ENCODE measurements around the gene PIP5KL1.

Gene PIP5KL1

GRCh38 chr9:127873223-127873691 lies 57.3 kb downstream of the PIP5KL1 start:
- no peak for DNase-seq (ENCODE audit: low read depth)

- no peak for DNase-seq (ENCODE audit: low read depth)
Measured at GRCh38 chr9:127872369-127873222, 58.0 kb downstream of the PIP5KL1 start.

GRCh38 chr9:127871531-127871930 lies 59.0 kb downstream of the PIP5KL1 start:
- no peak for DNase-seq (ENCODE audit: low read depth)

GRCh38 chr9:127870887-127871286 lies 59.7 kb downstream of the PIP5KL1 start:
- no peak for DNase-seq (ENCODE audit: low read depth)
